Stomach (tissue), 9 donors: ENCODE results near the gene OTOG. TPM values are rescaled to one million over a fixed set of nuclear protein-coding genes. Genes with fewer than 3 reads are reported as not detected.

Experiments used
- DNase-seq, 2 donors: peaks; one replicate each; pipeline versions ENCODE4 v3.0.0 to v3.0.0-alpha.2; 2013 to 2019
- H3K27ac ChIP-seq, 5 donors: fragments of 200-600 bp in 4 of 5; sonication (generic) in 4 of 5; one replicate each; pipeline ENCODE4 v1.5.1; 2013 to 2019; ENCODE audit warnings: mild to moderate bottlenecking in 1 of 5, moderate library complexity in 1 of 5
- H3K27me3 ChIP-seq, 3 donors: fragments of 200-600 bp; sonication (generic); one replicate each; pipeline ENCODE4 v1.5.1; 2017 to 2019; ENCODE audit warnings: mixed run types in 1 of 3
- H3K36me3 ChIP-seq, 4 donors: fragments of 200-600 bp; sonication (generic); 1 replicate in 3 of 4; 2 replicates in 1 of 4; pipeline ENCODE4 v1.5.1; 2016 to 2019
- H3K4me1 ChIP-seq, 4 donors: fragments of 200-600 bp; sonication (generic); one replicate each; pipeline ENCODE4 v1.5.1; 2016 to 2019
- H3K4me3 ChIP-seq, 4 donors: fragments of 200-600 bp; sonication (generic) in 3 of 4; one replicate each; pipeline ENCODE4 v1.5.1; 2016 to 2019; ENCODE audit warnings: mild to moderate bottlenecking in 1 of 4
- H3K9me3 ChIP-seq, 4 donors: fragments of 200-600 bp; sonication (generic); one replicate each; pipeline ENCODE4 v1.5.1; 2016 to 2019
- CTCF ChIP-seq, 7 experiments: fragments of 450-650 bp in 4 of 7; fragments of 200-600 bp in 3 of 7; sonication (generic) in 3 of 7; IDR thresholded peaks; one replicate each; pipeline ENCODE4 v1.5.1; 2016 to 2019; ENCODE audit warnings: antibody characterized with exemption in 7 of 7, control low read depth in 2 of 7, mild to moderate bottlenecking in 1 of 7
- EP300 ChIP-seq: sonication (generic); formaldehyde crosslinking; IDR thresholded peaks from one replicate; pipeline ENCODE4 v1.6.1; 2017; ENCODE audit warnings: antibody characterized with exemption
- POLR2A ChIP-seq, 4 donors: fragments of 450-650 bp; IDR thresholded peaks; one replicate each; pipeline ENCODE4 v1.6.1; 2016; ENCODE audit warnings: antibody characterized with exemption in 4 of 4, control low read depth in 2 of 4, mild to moderate bottlenecking in 1 of 4, moderate library complexity in 1 of 4
- POLR2AphosphoS5 ChIP-seq, 3 donors: sonication (generic); formaldehyde crosslinking; IDR thresholded peaks; one replicate each; pipeline ENCODE4 v1.6.1; 2016; ENCODE audit warnings: antibody characterized with exemption in 3 of 3
- WGBS, 5 donors: extraction: QIAGEN DNeasy Blood & Tissue Kit in 3 of 5; methylation state at CpG; one replicate each; pipeline versions ENCODE4 v1.1.5 to v1.1.7; 2013 to 2018; 5-methylcytosine and 5-hydroxymethylcytosine counted together
- intact Hi-C: fragments of 100-400 bp; cut with DNase I; formaldehyde crosslinking; loops from one replicate; pipeline ENCODE4 v1.15.1; 2023; ENCODE audit warnings: low total_unique reads
- polyA plus RNA-seq, 3 donors: library from polyadenylated mRNA; stranded (reverse); fragments of 200-250 nt; gene quantifications; one replicate each; pipeline ENCODE4 v1.2.3, GENCODE V29; 2013
- total RNA-seq, 5 donors: library from RNA; depleted of rRNA; stranded (reverse); fragments of >200 nt; gene quantifications; one replicate each; pipeline versions ENCODE4 v1.1.0 to v1.2.3, GENCODE V29; 2014 to 2016
- donor health status: healthy with polysubstance abuse.
- donor health status: Bipolar disorder and iron deficiency.
- donor health status: healthy.

OTOG gene
- total and polyA plus RNA-seq, 8 donors: not detected

GRCh38 chr11:17572791-17573460 lies 25.9 kb downstream of the OTOG start:
- intact Hi-C loops: no loop called here
- 51 to 82% (median 79%) methylated on average over 4 to 20 of the region's 20 CpGs for WGBS, 5 donors
- TF ChIP-seq POLR2A (IDR thresholded peaks at IDR 0.05) (no peak), EP300 (no peak), CTCF (IDR thresholded peaks at IDR 0.05) (no peak), POLR2AphosphoS5 (IDR thresholded peaks at IDR 0.05) (no peak)
- Histone ChIP-seq H3K9me3 (no peaks in the 10 kb centered on the region), H3K4me1 (no peaks in the 10 kb centered on the region), H3K4me3 (no peak overlapping the region), H3K27me3 (peaks cover 0 to 23% (median 0%) of the 10 kb centered on the region in 3 donors), H3K27ac (no peak overlapping the region), H3K36me3 (no peaks in the 10 kb centered on the region)
- DNase-seq: no peak

GRCh38 chr11:17573526-17573925 lies 26.5 kb downstream of the OTOG start:
- intact Hi-C loops: no loop called here
- no peak for DNase-seq
- no peak overlapping the region for H3K27ac ChIP-seq
- no peak overlapping the region for H3K4me3 ChIP-seq
- no peaks in the 10 kb centered on the region for H3K36me3 ChIP-seq
- 84 to 97% (median 94%) methylated on average over 3 of the region's 3 CpGs for WGBS, 5 donors
- peaks cover 0 to 23% (median 0%) of the 10 kb centered on the region in 3 donors for H3K27me3 ChIP-seq
- TF ChIP-seq CTCF (IDR thresholded peaks at IDR 0.05): no peak
- TF ChIP-seq POLR2AphosphoS5 (IDR thresholded peaks at IDR 0.05): no peak
- TF ChIP-seq EP300: no peak
- no peak for TF ChIP-seq POLR2A (IDR thresholded peaks at IDR 0.05)
- H3K4me1 ChIP-seq: no peaks in the 10 kb centered on the region
- no peaks in the 10 kb centered on the region for H3K9me3 ChIP-seq

- H3K4me3 ChIP-seq: no peak overlapping the region
- no peaks in the 10 kb centered on the region for H3K36me3 ChIP-seq
- no peaks in the 10 kb centered on the region for H3K4me1 ChIP-seq
- peaks cover 0 to 23% (median 0%) of the 10 kb centered on the region in 3 donors for H3K27me3 ChIP-seq
- no peaks in the 10 kb centered on the region for H3K9me3 ChIP-seq
- no peak for TF ChIP-seq EP300
- no peak for TF ChIP-seq POLR2A (IDR thresholded peaks at IDR 0.05)
- no peak for TF ChIP-seq CTCF (IDR thresholded peaks at IDR 0.05)
- TF ChIP-seq POLR2AphosphoS5 (IDR thresholded peaks at IDR 0.05): no peak
- intact Hi-C loops: no loop called here
- H3K27ac ChIP-seq: no peak overlapping the region
- no peak for DNase-seq
- WGBS, 5 donors: 82 to 94% (median 87%) methylated on average over 6 to 9 of the region's 9 CpGs
Measured at GRCh38 chr11:17574141-17575091, 27.4 kb downstream of the OTOG start.
